ENCODE results near the gene ANXA11.

Gene ANXA11

DNA sequence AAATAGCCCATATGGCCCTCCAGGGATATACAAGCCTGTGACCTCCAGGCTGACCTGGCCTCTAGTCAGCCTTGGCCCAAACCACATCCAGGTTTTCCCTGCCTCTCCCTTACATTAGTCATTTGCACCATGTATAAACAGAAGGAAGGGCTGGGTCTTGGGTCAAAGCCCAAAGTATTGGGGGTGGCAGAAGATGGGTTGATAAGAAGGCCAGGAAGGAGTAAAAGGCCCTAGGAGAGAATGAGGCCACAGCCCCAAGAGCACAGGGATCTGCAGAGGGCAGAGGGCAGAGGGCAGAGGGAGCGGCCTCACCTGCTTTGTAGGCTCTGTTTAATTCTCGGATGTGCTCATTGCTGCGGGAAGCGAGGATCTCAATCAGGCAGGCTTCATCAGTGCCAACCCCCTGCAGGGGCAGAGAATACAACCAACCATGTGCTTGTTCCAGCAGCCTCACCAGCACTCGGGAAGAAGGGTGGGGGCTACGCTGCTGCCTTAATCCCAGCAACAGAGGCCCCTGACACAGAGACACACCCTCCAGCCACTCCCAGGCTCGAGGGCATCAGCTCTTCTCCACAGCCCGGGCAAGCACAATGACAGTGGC, 41.5 kb downstream of the ANXA11 start:
- no peak overlapping the region for H3K4me3 ChIP-seq (ENCODE audit: low read depth, low read length)
- DNase-seq (ENCODE audit: low read depth), result no peak
- TF ChIP-seq, protein P1, sequence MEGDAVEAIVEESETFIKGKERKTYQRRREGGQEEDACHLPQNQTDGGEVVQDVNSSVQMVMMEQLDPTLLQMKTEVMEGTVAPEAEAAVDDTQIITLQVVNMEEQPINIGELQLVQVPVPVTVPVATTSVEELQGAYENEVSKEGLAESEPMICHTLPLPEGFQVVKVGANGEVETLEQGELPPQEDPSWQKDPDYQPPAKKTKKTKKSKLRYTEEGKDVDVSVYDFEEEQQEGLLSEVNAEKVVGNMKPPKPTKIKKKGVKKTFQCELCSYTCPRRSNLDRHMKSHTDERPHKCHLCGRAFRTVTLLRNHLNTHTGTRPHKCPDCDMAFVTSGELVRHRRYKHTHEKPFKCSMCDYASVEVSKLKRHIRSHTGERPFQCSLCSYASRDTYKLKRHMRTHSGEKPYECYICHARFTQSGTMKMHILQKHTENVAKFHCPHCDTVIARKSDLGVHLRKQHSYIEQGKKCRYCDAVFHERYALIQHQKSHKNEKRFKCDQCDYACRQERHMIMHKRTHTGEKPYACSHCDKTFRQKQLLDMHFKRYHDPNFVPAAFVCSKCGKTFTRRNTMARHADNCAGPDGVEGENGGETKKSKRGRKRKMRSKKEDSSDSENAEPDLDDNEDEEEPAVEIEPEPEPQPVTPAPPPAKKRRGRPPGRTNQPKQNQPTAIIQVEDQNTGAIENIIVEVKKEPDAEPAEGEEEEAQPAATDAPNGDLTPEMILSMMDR (IDR thresholded peaks at IDR 0.05; ENCODE audit: low read depth, low read length, missing control alignments), result no peak

DNA sequence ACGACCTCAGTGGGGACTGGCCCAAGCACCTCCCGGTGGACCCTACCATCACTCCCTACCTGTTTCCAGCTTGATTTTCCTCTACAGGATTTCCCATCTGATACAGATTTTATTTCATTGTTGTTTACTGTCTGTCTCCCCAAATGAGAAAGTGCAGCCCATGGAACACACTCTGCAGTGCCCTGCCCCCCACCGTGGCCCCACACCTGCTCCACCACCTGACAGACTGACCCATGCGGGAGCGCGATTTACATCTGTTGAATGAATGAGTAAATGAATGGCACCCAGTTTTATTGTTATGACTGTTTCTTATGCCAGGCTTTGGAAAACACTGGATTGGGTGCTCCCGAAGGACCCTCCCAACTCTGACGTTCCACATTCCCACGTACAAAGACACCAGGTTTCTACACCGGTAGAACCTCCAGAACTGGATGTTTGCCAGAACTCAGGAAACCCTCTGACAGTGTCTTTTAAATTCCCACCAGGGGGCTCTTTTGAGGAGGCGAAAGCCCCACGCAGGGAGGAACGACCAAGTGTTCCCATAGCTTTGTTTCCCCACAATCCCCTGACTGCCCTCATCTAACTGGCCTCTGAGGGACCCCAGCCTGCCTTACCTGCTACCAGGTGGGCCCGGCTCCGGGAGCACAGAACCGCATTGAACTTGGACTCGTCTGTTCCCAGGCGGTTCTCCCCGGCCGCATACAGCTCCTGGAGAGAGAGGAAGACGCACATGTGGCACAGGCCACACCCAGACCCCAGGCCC, 43.8 kb downstream of the ANXA11 start:
- TF ChIP-seq, protein P1 (IDR thresholded peaks at IDR 0.05; ENCODE audit: low read depth, low read length, missing control alignments), result peak; percentile 10
- DNase-seq (ENCODE audit: low read depth), result no peak
- no peak overlapping the region for H3K4me3 ChIP-seq (ENCODE audit: low read depth, low read length)

DNA sequence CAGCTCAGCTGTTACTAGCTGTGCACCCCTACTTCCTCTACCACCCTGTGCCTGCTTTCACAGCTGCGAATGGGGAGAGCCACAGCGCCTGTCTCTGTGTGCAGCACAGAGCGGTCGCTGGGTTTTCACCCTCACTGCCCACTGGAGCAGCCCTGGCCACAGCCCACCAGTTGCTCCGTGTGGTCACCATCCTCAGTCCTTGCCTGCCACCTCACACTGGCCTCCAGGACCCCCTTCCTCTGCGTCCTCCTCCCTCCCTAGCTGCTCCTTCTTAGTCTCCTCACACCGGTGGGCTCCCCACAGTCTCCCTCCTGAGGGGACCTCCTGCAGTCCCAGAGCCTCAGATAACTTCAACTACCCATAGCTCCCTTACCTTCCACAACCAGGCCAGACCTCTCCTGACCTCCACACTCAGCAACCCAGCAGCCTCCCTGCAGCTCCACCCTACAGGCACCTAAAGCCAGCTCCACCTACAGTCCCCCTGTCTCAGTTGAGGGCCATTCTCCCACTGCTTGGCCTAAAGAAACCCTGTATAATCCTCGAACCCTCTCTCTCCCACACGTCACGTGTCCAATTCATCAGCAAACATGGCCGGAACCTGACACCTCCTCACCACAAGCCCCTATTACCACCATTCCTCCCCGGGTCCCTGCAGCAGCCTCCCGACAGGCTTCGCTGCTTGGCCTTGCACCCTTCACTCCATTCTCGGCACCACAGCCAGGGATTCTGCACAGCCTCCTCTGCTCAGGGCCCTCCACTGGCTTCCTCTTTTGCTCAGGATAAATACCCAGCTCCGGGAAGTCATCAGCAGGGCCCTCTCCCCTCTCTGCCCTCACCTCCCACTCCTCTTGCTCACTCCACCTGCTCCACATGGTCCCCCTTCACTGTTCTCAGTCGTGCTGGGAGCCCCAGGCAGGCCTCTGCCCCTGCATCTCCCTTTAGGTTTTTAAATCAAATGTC, 44.7 kb downstream of the ANXA11 start:
- H3K4me3 ChIP-seq (ENCODE audit: low read depth, low read length), result no peak overlapping the region
- DNase-seq (ENCODE audit: low read depth), result no peak
- TF ChIP-seq, protein P1 (IDR thresholded peaks at IDR 0.05; ENCODE audit: low read depth, low read length, missing control alignments), result no peak

DNA sequence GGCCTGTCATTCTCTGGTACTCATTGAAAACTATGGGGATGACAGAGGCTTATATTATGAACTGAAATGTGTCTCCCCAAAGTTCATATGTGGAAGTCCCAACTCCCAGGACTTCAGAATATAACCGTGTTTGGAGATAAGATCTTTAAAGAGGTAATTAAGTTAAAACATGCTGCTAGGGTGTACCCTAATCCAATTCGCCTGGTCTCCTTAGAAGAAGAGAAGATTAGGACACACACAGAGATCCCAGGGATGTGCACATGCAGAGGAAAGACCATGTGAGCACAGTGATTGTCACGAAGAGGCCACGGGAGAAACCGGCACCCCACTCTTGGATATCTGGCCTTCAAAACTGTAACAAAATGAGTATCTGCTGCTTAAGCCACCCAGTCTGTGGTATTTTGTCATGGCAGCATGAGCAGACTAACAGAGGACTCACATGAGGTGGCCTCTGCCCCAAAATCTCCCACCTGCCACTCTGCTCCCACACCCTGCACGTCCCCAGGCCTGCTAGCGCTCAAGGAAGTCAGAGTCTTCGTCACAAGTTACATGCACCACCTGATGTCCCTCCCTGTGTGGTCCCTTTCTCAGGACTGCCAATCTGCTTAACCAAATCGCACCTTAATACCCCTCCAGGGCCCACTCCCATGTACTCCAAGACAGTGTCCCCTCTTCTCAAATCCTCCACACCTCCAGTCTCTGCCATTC, 46.0 kb downstream of the ANXA11 start:
- TF ChIP-seq, protein P1 (IDR thresholded peaks at IDR 0.05; ENCODE audit: low read depth, low read length, missing control alignments), result no peak
- DNase-seq (ENCODE audit: low read depth), result no peak
- no peak overlapping the region for H3K4me3 ChIP-seq (ENCODE audit: low read depth, low read length)

DNA sequence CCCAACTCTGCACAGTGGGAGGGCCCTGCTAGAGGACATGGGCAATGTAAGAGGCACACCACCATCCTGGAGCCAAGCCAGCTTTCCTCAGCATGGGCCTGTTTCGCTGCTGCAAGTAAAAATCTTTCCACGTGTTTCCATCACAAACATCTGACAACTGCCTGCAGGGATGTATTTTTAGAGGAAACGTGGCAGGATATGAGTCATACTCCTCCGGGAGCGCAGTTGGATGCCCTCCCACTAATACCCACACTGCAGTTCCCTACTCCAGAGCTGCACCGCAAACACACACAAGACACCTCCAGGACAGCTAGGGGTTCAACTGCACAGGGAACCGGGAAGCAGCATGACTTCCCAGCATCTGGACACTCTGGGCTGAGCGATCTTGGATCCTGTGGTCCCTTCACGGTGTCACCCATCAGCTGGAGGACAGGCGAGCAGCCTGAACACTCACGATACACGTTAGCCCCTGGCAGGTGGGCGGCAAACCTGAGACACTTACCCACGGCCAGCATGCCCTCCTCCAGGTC, 46.7 kb downstream of the ANXA11 start:
- DNase-seq (ENCODE audit: low read depth), result no peak
- TF ChIP-seq, protein P1 (IDR thresholded peaks at IDR 0.05; ENCODE audit: low read depth, low read length, missing control alignments), result no peak
- no peak overlapping the region for H3K4me3 ChIP-seq (ENCODE audit: low read depth, low read length)

DNA sequence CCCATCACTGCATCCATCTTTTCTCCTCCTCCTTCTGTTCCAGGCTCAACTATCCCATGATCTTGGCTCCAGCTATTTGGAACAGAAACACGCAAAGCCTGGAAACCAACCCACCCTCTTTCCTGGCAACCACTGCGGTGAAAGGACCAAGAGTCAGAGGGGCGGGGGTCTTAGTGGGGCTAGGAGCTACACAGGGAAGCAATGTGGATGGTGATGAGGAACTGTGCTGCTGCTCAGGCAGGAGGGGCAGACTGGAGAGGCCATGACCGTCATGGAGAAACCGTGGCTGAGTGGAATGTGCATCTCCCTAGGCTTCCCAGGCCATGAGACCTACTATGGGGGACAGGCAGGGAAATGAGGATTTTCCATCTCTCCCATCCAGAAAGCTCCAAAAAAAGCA, 47.2 kb downstream of the ANXA11 start:
- no peak overlapping the region for H3K4me3 ChIP-seq (ENCODE audit: low read depth, low read length)
- DNase-seq (ENCODE audit: low read depth), result no peak
- TF ChIP-seq, protein P1 (IDR thresholded peaks at IDR 0.05; ENCODE audit: low read depth, low read length, missing control alignments), result no peak
